Stimulated activated CD8-positive, alpha-beta memory T cell treated with anti-CD3 and anti-CD28 coated beads, Interleukin-4, amount 100 ng/mL, for 24 hours (primary cell): ENCODE results near the gene TPRN.

ENCODE experiments used
- DNase-seq: peaks from one replicate; pipeline ENCODE4 v3.0.0-alpha.2; 2020; ENCODE audit warnings: low read depth

TPRN gene

GRCh38 chr9:137161558-137162486 is 38.7 kb downstream of the TPRN start:
- DNase-seq = no peak

GRCh38 chr9:137160716-137161557 is 39.6 kb downstream of the TPRN start:
- DNase-seq = no peak

GRCh38 chr9:137160054-137160425 is 40.5 kb downstream of the TPRN start:
- DNase-seq = no peak

- DNase-seq = no peak
Observed at GRCh38 chr9:137159105-137160053, 41.2 kb downstream of the TPRN start.

- DNase-seq = no peak
Observed at GRCh38 chr9:137158625-137159024, 41.9 kb downstream of the TPRN start.

GRCh38 chr9:137157618-137158415 is 42.7 kb downstream of the TPRN start:
- no peak for DNase-seq

GRCh38 chr9:137156567-137157375 is 43.8 kb downstream of the TPRN start:
- peak; percentile 40 for DNase-seq

- no peak for DNase-seq
Observed at GRCh38 chr9:137152844-137153405, 47.6 kb downstream of the TPRN start.

GRCh38 chr9:137150617-137151457 is 49.7 kb downstream of the TPRN start:
- DNase-seq = no peak

- DNase-seq = no peak
Observed at GRCh38 chr9:137149942-137150616, 50.5 kb downstream of the TPRN start.

GRCh38 chr9:137149363-137149762 is 51.2 kb downstream of the TPRN start:
- no peak for DNase-seq

GRCh38 chr9:137148661-137149060 is 51.9 kb downstream of the TPRN start:
- DNase-seq = no peak

- DNase-seq = no peak
Observed at GRCh38 chr9:137148242-137148641, 52.3 kb downstream of the TPRN start.

- no peak for DNase-seq
Observed at GRCh38 chr9:137147793-137148160, 52.8 kb downstream of the TPRN start.

- DNase-seq = no peak
Observed at GRCh38 chr9:137147091-137147792, 53.3 kb downstream of the TPRN start.

- no peak for DNase-seq
Observed at GRCh38 chr9:137146527-137146918, 54.0 kb downstream of the TPRN start.

GRCh38 chr9:137145731-137146526 is 54.6 kb downstream of the TPRN start:
- no peak for DNase-seq
